Sigmoid colon (tissue), 3 donors: Measurements from ENCODE around the gene COQ8A.

ENCODE experiments used
- POLR2A ChIP-seq, 2 donors: fragments of 450-650 bp; IDR thresholded peaks; one replicate each; pipeline ENCODE4 v1.6.1; 2016; ENCODE audit warnings: antibody characterized with exemption in 2 of 2, mild to moderate bottlenecking in 2 of 2, moderate library complexity in 2 of 2
- TF ChIP-seq, protein P1 (sequence below), 4 experiments: fragments of 450-650 bp in 3 of 4; fragments of 200-600 bp in 1 of 4; IDR thresholded peaks; one replicate each; pipeline ENCODE4 v1.5.1; 2016 to 2019; ENCODE audit warnings: antibody characterized with exemption in 4 of 4, mild to moderate bottlenecking in 3 of 4, moderate library complexity in 2 of 4

DNA sequence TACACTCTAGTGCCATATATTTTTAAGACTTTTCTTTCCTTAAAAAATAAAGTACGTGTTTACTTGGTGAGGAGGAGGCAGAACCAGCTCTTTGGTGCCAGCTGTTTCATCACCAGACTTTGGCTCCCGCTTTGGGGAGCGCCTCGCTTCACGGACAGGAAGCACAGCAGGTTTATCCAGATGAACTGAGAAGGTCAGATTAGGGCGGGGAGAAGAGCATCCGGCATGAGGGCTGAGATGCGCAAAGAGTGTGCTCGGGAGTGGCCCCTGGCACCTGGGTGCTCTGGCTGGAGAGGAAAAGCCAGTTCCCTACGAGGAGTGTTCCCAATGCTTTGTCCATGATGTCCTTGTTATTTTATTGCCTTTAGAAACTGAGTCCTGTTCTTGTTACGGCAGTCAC lies 44.5 kb upstream of the COQ8A start:
- TF ChIP-seq, protein P1, sequence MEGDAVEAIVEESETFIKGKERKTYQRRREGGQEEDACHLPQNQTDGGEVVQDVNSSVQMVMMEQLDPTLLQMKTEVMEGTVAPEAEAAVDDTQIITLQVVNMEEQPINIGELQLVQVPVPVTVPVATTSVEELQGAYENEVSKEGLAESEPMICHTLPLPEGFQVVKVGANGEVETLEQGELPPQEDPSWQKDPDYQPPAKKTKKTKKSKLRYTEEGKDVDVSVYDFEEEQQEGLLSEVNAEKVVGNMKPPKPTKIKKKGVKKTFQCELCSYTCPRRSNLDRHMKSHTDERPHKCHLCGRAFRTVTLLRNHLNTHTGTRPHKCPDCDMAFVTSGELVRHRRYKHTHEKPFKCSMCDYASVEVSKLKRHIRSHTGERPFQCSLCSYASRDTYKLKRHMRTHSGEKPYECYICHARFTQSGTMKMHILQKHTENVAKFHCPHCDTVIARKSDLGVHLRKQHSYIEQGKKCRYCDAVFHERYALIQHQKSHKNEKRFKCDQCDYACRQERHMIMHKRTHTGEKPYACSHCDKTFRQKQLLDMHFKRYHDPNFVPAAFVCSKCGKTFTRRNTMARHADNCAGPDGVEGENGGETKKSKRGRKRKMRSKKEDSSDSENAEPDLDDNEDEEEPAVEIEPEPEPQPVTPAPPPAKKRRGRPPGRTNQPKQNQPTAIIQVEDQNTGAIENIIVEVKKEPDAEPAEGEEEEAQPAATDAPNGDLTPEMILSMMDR (IDR thresholded peaks at IDR 0.05) = no peak
- TF ChIP-seq POLR2A (IDR thresholded peaks at IDR 0.05) = no peak
